H1 (cell line): Measurements from ENCODE around the gene CDCA7. TPM values are rescaled to one million over a fixed set of nuclear protein-coding genes. Genes with fewer than 3 reads are reported as not detected.

ENCODE experiments used
- ATF2 ChIP-seq: IDR thresholded peaks from 2 replicates; pipeline ENCODE4 v1.6.1; 2012; ENCODE audit warnings: low read length, inconsistent platforms
- KDM4A ChIP-seq: IDR thresholded peaks from one replicate; pipeline ENCODE4 v1.7.1; 2012; ENCODE audit warnings: low read depth, mild to moderate bottlenecking, moderate library complexity, low read length, inconsistent platforms; ENCODE audit not compliant: severe bottlenecking
- polyA plus RNA-seq, 7 experiments: library from polyadenylated mRNA; depleted of rRNA in 3 of 7; stranded (reverse) in 5 of 7; unstranded in 2 of 7; fragments of >200 nt in 5 of 7; fragments of 200-250 nt in 2 of 7; gene quantifications; 1 replicate in 5 of 7; 2 replicates in 1 of 7; 4 replicates in 1 of 7; pipeline versions ENCODE4 v1.2.1 to v1.2.3, GENCODE V29; 2011 to 2013; ENCODE audit warnings: missing spikeins in 2 of 7, mixed read lengths in 2 of 7
- total RNA-seq: library from RNA; stranded (reverse); fragmentation: NEBNext Ultra II Directional; extraction: Animal tissue kit (Norgen Biotek cat#: 25700); gene quantifications from 2 replicates; pipeline ENCODE4 v1.2.1, GENCODE V29; 2021

The CDCA7 gene
- total and polyA plus RNA-seq, 2 of the 8 experiments (the other 6 are each of a cell fraction or from before 2014, with no cell fraction given): 64.4 to 80.4 TPM

GRCh38 chr2:173323371-173323770 lies 31.3 kb upstream of the CDCA7 start (continued):
- TF ChIP-seq ATF2 (no peak), KDM4A (no peak)
